GM19452 (cell line): ENCODE results near the gene OR52R1.
"Not testable (repeated sequence)": the region's sequence is repeated elsewhere in the genome, so short reads cannot be mapped to it uniquely, and the experiment has no call there.

ENCODE experiments used
- ATAC-seq: cut with Tn5 transposase; IDR thresholded peaks from one replicate; pipeline ENCODE4 v1.9.1; 2021; ENCODE audit not compliant: unreplicated experiment

The OR52R1 gene

GRCh38 chr11:4804280-4804679 is at the start of gene OR52R1:
Gene OR52R1 (minus strand): TSS chr11:4804380. CDS start chr11:4804380, 0 bp downstream.
- ATAC-seq = no peak

GRCh38 chr11:4851033-4851432 is 46.9 kb upstream of the OR52R1 start:
- no peak for ATAC-seq

- no peak for ATAC-seq
These were observed 44.8 kb upstream of the OR52R1 start, which contains the start of gene OR51S1 for GRCh38 chr11:4848908-4849532. Gene OR51S1 (minus strand): TSS chr11:4849208. CDS start chr11:4849208, 0 bp downstream.

GRCh38 chr11:4839851-4840549 is 35.8 kb upstream of the OR52R1 start:
- ATAC-seq = no peak

- ATAC-seq = no peak
These were observed 26.7 kb upstream of the OR52R1 start for GRCh38 chr11:4830909-4831308.

GRCh38 chr11:4830346-4830745 is 26.2 kb upstream of the OR52R1 start:
- no peak for ATAC-seq

GRCh38 chr11:4826425-4826824 is 22.2 kb upstream of the OR52R1 start:
- ATAC-seq = no peak

GRCh38 chr11:4825132-4825531 is 21.0 kb upstream of the OR52R1 start:
- ATAC-seq = no peak

- no peak for ATAC-seq
These were observed 16.8 kb upstream of the OR52R1 start, which contains the start of gene OR51F2 for GRCh38 chr11:4821021-4821420. Gene OR51F2 (plus strand): TSS chr11:4821321. CDS start chr11:4821422, 101 bp downstream.

- ATAC-seq = no peak
These were observed 5.1 kb upstream of the OR52R1 start for GRCh38 chr11:4809246-4809645.

GRCh38 chr11:4808476-4808875 is 4.3 kb upstream of the OR52R1 start:
- ATAC-seq = no peak

- not testable (repeated sequence) for ATAC-seq
These were observed 2.9 kb downstream of the OR52R1 start for GRCh38 chr11:4801316-4801715.

GRCh38 chr11:4798427-4799183 is 5.6 kb downstream of the OR52R1 start:
- ATAC-seq = no peak

- ATAC-seq = no peak
These were observed 7.0 kb downstream of the OR52R1 start for GRCh38 chr11:4797206-4797605.

- no peak for ATAC-seq
These were observed 21.7 kb downstream of the OR52R1 start for GRCh38 chr11:4782454-4782853.

- ATAC-seq = no peak
These were observed 34.3 kb downstream of the OR52R1 start, which contains the start of gene OR51F1 for GRCh38 chr11:4769838-4770237. Gene OR51F1 (minus strand): TSS chr11:4769938. CDS start chr11:4769938, 0 bp downstream.

- no peak for ATAC-seq
These were observed 36.1 kb downstream of the OR52R1 start for GRCh38 chr11:4768094-4768493.

GRCh38 chr11:4766420-4767043 is 37.6 kb downstream of the OR52R1 start:
- no peak for ATAC-seq

- no peak for ATAC-seq
These were observed 41.1 kb downstream of the OR52R1 start for GRCh38 chr11:4763096-4763495.
